Fibroblast of villous mesenchyme (primary cell): ENCODE results near the gene ZNF280D. TPM values are rescaled to one million over a fixed set of nuclear protein-coding genes. Genes with fewer than 3 reads are reported as not detected.

Experiments
- DNase-seq: peaks from one replicate; pipeline ENCODE4 v3.0.0-alpha.2; 2010; ENCODE audit warnings: low read depth
- H3K4me3 ChIP-seq: 2 replicates; pipeline ENCODE4 v1.5.1; 2011; ENCODE audit warnings: low read depth, mild to moderate bottlenecking, low read length
- small RNA-seq: library from RNA; depleted of rRNA; stranded (forward); fragments of <200 nt; gene quantifications from one replicate; pipeline ENCODE3, GENCODE V24; 2012
- total RNA-seq: library from RNA; depleted of rRNA; stranded (reverse); fragments of >200 nt; gene quantifications from 2 replicates; pipeline ENCODE4 v1.2.3, GENCODE V29; 2012
- TF ChIP-seq, protein P1 (sequence below): IDR thresholded peaks from 2 replicates; pipeline ENCODE4 v1.5.1; 2012; ENCODE audit warnings: low read depth, mild to moderate bottlenecking, low read length; ENCODE audit not compliant: insufficient read depth

ZNF280D gene
- total RNA-seq, 1 donor, result 51.8 TPM

DNA sequence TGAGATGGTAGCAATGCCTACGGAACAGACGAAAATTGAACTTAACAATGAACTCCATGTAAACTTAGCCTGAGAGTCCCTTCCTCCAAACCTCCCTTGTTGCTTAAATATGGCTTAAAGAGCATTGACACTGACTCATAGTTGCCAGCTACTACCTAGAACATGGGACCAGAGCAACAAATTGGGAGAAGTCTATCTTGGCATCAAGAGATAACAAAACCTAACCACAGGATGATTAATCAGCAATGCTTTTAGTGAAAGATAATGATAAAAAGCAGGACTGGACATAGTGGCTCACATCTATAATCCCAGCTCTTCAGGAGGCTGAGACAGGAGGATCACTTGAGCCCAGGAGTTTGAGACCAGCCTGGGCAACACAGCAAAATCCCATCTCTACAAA lies 150.5 kb downstream of the ZNF280D start:
- no peak overlapping the region for H3K4me3 ChIP-seq
- peak; percentile 2 for DNase-seq
- TF ChIP-seq, protein P1, sequence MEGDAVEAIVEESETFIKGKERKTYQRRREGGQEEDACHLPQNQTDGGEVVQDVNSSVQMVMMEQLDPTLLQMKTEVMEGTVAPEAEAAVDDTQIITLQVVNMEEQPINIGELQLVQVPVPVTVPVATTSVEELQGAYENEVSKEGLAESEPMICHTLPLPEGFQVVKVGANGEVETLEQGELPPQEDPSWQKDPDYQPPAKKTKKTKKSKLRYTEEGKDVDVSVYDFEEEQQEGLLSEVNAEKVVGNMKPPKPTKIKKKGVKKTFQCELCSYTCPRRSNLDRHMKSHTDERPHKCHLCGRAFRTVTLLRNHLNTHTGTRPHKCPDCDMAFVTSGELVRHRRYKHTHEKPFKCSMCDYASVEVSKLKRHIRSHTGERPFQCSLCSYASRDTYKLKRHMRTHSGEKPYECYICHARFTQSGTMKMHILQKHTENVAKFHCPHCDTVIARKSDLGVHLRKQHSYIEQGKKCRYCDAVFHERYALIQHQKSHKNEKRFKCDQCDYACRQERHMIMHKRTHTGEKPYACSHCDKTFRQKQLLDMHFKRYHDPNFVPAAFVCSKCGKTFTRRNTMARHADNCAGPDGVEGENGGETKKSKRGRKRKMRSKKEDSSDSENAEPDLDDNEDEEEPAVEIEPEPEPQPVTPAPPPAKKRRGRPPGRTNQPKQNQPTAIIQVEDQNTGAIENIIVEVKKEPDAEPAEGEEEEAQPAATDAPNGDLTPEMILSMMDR, result no peak

Small RNA genes lying within 50 kb of the gene (small RNA-seq; reads per million reads assigned to genes)
- gene RF00019, result not detected

Other genes with a start within 250 kb of the ZNF280D start
- 99.5 and 110 TPM in 2 replicates for gene TCF12, start 185.1 kb upstream of the ZNF280D start, total RNA-seq